Fibroblast of lung (primary cell): Measurements from ENCODE around the gene SLC35F4. TPM values are rescaled to one million over a fixed set of nuclear protein-coding genes. Genes with fewer than 3 reads are reported as not detected.

Experiments
- DNase-seq, 2 donors: peaks; one replicate each; pipeline versions ENCODE4 v3.0.0 to v3.0.0-alpha.2; 2010; ENCODE audit warnings: low read depth in 2 of 2
- H2AFZ ChIP-seq: 2 replicates; pipeline ENCODE4 v1.5.1; 2012; ENCODE audit warnings: low read length, control low read depth, inconsistent platforms
- H3K27ac ChIP-seq: 2 replicates; pipeline ENCODE4 v1.5.1; 2011; ENCODE audit warnings: low read length, control low read depth; ENCODE audit not compliant: insufficient read depth
- H3K27me3 ChIP-seq: 2 replicates; pipeline ENCODE4 v1.5.1; 2011; ENCODE audit warnings: mild to moderate bottlenecking, low read length; ENCODE audit not compliant: control insufficient read depth, insufficient read depth
- H3K36me3 ChIP-seq: 2 replicates; pipeline ENCODE4 v1.5.1; 2011; ENCODE audit warnings: low read length; ENCODE audit not compliant: control insufficient read depth, insufficient read depth
- H3K4me1 ChIP-seq: 2 replicates; pipeline ENCODE4 v1.5.1; 2011; ENCODE audit warnings: low read length; ENCODE audit not compliant: control insufficient read depth, insufficient read depth; ENCODE audit errors: extremely low read depth
- H3K4me2 ChIP-seq: 2 replicates; pipeline ENCODE4 v1.5.1; 2011; ENCODE audit warnings: low read length, control low read depth; ENCODE audit not compliant: insufficient read depth; ENCODE audit errors: extremely low read depth
- H3K4me3 ChIP-seq, 4 experiments: fragments of 200-600 bp in 1 of 4; sonication (generic) in 1 of 4; replicated peaks in 1 of 4; 2 replicates each; pipeline ENCODE4 v1.5.1; 2011 to 2016; ENCODE audit warnings: low read length in 4 of 4, low read depth in 3 of 4, mild to moderate bottlenecking in 3 of 4, control low read depth in 2 of 4, inconsistent platforms in 1 of 4, mixed read lengths in 1 of 4; ENCODE audit not compliant: insufficient read depth in 1 of 4; ENCODE audit errors: control extremely low read depth in 1 of 4
- H3K79me2 ChIP-seq: 2 replicates; pipeline ENCODE4 v1.5.1; 2012; ENCODE audit warnings: mild to moderate bottlenecking, low read length, inconsistent platforms; ENCODE audit not compliant: control insufficient read depth, insufficient read depth
- H3K9ac ChIP-seq: 2 replicates; pipeline ENCODE4 v1.5.1; 2011; ENCODE audit warnings: mild to moderate bottlenecking, low read length, control low read depth; ENCODE audit not compliant: insufficient read depth
- H3K9me3 ChIP-seq: 2 replicates; pipeline ENCODE4 v1.5.1; 2012; ENCODE audit warnings: low read depth, low read length; ENCODE audit not compliant: control insufficient read depth, insufficient read depth
- H4K20me1 ChIP-seq: 2 replicates; pipeline ENCODE4 v1.5.1; 2011; ENCODE audit warnings: low read length; ENCODE audit not compliant: control insufficient read depth, insufficient read depth; ENCODE audit errors: extremely low read depth
- EZH2 ChIP-seq: IDR thresholded peaks from 2 replicates; pipeline ENCODE4 v1.5.1; 2012; ENCODE audit warnings: low read length, control low read depth, mild to moderate bottlenecking; ENCODE audit errors: missing control alignments
- polyA plus RNA-seq, 2 donors: library from polyadenylated mRNA; depleted of rRNA in 1 of 2; stranded (reverse) in 1 of 2; unstranded in 1 of 2; fragments of >200 nt; gene quantifications; 2 replicates each; pipeline ENCODE4 v1.2.1, GENCODE V29; 2011 to 2012; ENCODE audit warnings: missing spikeins in 1 of 2
- total RNA-seq: library from RNA; depleted of rRNA; stranded (reverse); fragments of >200 nt; gene quantifications from 2 replicates; pipeline ENCODE4 v1.2.1, GENCODE V29; 2014
- TF ChIP-seq, protein P1 (sequence below), 2 donors: IDR thresholded peaks in 1 of 2; conservative IDR thresholded peaks in 1 of 2; 1 replicate in 1 of 2; 2 replicates in 1 of 2; pipeline ENCODE4 v1.5.1; 2011 to 2012; ENCODE audit warnings: low read length in 2 of 2, control low read depth in 1 of 2, inconsistent platforms in 1 of 2, low read depth in 1 of 2, mild to moderate bottlenecking in 1 of 2

The SLC35F4 gene
- total and polyA plus RNA-seq, 2 donors (not counting 1 experiment from before 2014, with no cell fraction given) = not detected

DNA sequence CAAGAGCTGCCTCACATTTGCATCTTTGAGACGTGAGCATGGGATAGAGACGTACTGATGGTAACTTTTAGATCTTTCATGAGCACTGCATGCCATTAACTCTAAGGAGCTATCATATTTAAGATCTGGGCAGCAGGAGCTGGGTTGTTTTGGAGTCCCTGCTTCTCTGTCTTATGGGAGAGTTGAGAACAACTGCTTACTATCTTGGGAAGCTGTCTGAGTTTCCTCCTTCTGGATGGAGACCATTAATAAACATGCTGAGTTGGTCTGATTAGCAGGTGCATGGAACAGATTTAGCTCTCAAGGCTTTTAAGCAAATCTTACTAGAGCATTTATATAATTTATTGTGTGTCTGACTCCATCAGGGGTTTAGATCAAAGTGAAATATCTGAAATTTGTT, 252.9 kb downstream of the SLC35F4 start:
- Histone ChIP-seq H3K36me3 (no peaks in the 10 kb centered on the region), H3K79me2 (no peaks in the 10 kb centered on the region), H3K4me2 (no peak overlapping the region), H3K4me3 (no peak overlapping the region), H4K20me1 (no peaks in the 10 kb centered on the region), H3K9ac (no peak overlapping the region), H3K27ac (no peak overlapping the region), H3K9me3 (no peaks in the 10 kb centered on the region), H2AFZ (no peak overlapping the region), H3K4me1 (no peaks in the 10 kb centered on the region), H3K27me3 (no peaks in the 10 kb centered on the region)
- TF ChIP-seq EZH2 = no peak
- TF ChIP-seq, protein P1, sequence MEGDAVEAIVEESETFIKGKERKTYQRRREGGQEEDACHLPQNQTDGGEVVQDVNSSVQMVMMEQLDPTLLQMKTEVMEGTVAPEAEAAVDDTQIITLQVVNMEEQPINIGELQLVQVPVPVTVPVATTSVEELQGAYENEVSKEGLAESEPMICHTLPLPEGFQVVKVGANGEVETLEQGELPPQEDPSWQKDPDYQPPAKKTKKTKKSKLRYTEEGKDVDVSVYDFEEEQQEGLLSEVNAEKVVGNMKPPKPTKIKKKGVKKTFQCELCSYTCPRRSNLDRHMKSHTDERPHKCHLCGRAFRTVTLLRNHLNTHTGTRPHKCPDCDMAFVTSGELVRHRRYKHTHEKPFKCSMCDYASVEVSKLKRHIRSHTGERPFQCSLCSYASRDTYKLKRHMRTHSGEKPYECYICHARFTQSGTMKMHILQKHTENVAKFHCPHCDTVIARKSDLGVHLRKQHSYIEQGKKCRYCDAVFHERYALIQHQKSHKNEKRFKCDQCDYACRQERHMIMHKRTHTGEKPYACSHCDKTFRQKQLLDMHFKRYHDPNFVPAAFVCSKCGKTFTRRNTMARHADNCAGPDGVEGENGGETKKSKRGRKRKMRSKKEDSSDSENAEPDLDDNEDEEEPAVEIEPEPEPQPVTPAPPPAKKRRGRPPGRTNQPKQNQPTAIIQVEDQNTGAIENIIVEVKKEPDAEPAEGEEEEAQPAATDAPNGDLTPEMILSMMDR (conservative IDR thresholded peaks at IDR 0.05 in 1 of 2, IDR thresholded peaks at IDR 0.05 in 1 of 2; ENCODE audit: low read depth in 1 of 2, low read length in 2 of 2) = no peak
- no peak for DNase-seq

DNA sequence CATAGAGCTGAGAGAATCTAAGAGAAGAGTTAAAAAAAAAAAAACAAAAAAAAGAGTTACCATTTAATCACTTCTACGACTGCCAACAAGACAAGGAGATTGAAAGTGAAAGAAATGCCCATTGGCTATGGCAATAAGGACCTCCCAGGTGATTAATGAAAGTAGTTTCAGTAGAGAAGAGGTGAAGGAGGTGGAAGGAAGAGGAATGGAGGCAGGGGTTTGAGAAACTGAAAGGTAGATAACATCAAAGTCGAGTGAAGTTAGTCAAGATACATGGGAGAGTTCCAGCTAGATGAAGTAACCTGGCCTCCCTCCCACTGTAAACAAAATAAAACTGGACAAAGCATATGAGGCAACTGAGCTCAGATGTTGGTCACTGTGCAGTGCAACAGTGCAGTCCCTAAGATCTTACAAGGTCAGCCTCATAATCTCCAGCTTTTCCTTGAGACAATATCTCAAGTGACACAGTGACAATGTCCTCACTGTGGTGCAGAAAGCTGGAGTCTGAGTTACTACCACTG, 254.3 kb downstream of the SLC35F4 start:
- Histone ChIP-seq H3K79me2 (no peaks in the 10 kb centered on the region), H3K27ac (no peak overlapping the region), H3K27me3 (no peaks in the 10 kb centered on the region), H3K9me3 (no peaks in the 10 kb centered on the region), H3K9ac (no peak overlapping the region), H2AFZ (no peak overlapping the region), H3K4me2 (no peak overlapping the region), H3K4me1 (no peaks in the 10 kb centered on the region), H3K4me3 (no peak overlapping the region), H3K36me3 (no peaks in the 10 kb centered on the region), H4K20me1 (no peaks in the 10 kb centered on the region)
- no peak for DNase-seq
- TF ChIP-seq, protein P1 (conservative IDR thresholded peaks at IDR 0.05 in 1 of 2, IDR thresholded peaks at IDR 0.05 in 1 of 2; ENCODE audit: low read depth in 1 of 2, low read length in 2 of 2) = no peak

DNA sequence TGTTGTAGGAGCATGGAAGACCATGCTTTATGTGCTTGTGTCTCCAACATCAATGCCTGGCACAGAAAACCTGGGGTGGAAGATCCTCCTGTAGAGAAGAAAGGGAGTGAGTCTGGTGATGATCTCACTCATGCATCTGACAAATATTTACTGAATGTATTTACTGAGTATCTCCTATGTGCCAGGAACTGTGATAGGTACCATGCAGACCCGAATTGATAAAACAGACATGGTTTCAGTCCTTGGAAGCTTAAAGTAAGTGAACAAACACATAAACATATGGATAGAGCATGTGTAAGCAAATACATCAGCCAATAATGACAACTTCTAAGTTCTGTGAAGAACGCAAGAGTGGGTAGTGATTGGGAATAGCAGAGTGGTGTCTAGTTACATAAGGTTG, 255.3 kb downstream of the SLC35F4 start:
- no peaks in the 10 kb centered on the region for H3K9me3 ChIP-seq
- no peak overlapping the region for H3K9ac ChIP-seq
- no peak overlapping the region for H3K27ac ChIP-seq
- TF ChIP-seq EZH2 = no peak
- TF ChIP-seq, protein P1 (conservative IDR thresholded peaks at IDR 0.05 in 1 of 2, IDR thresholded peaks at IDR 0.05 in 1 of 2; ENCODE audit: low read depth in 1 of 2, low read length in 2 of 2) = no peak
- no peak for DNase-seq
- no peaks in the 10 kb centered on the region for H3K36me3 ChIP-seq
- no peaks in the 10 kb centered on the region for H3K27me3 ChIP-seq
- no peak overlapping the region for H2AFZ ChIP-seq
- H4K20me1 ChIP-seq = no peaks in the 10 kb centered on the region
- H3K79me2 ChIP-seq = no peaks in the 10 kb centered on the region
- no peak overlapping the region for H3K4me3 ChIP-seq
- H3K4me2 ChIP-seq = no peak overlapping the region
- H3K4me1 ChIP-seq = no peaks in the 10 kb centered on the region
